HG03571 (cell line): ENCODE results near the gene CACNA1B.
A peak's percentile ranks its signal among the peaks of the same experiment; 100 is the strongest.
"Not testable (repeated sequence)": the region's sequence is repeated elsewhere in the genome, so short reads cannot be mapped to it uniquely, and the experiment has no call there.

Experiments
- ATAC-seq: cut with Tn5 transposase; IDR thresholded peaks from one replicate; pipeline ENCODE4 v1.9.1; 2021; ENCODE audit not compliant: unreplicated experiment

The CACNA1B gene

GRCh38 chr9:138122676-138123075, 245.1 kb downstream of the CACNA1B start:
- no peak for ATAC-seq

- ATAC-seq, result no peak
Measured at GRCh38 chr9:138123086-138123485, 245.5 kb downstream of the CACNA1B start.

GRCh38 chr9:138126090-138126857, 248.7 kb downstream of the CACNA1B start:
- peak; percentile 57 for ATAC-seq

- ATAC-seq, result not testable (repeated sequence)
Measured at GRCh38 chr9:138126858-138127584, 249.4 kb downstream of the CACNA1B start.

GRCh38 chr9:138128027-138128426, 250.4 kb downstream of the CACNA1B start:
- ATAC-seq, result not testable (repeated sequence)

GRCh38 chr9:138129318-138129717, 251.7 kb downstream of the CACNA1B start:
- ATAC-seq, result not testable (repeated sequence)

GRCh38 chr9:138132946-138133705, 255.5 kb downstream of the CACNA1B start:
- ATAC-seq, result not testable (repeated sequence)

- not testable (repeated sequence) for ATAC-seq
Measured at GRCh38 chr9:138134581-138134980, 257.0 kb downstream of the CACNA1B start.

- ATAC-seq, result not testable (repeated sequence)
Measured at GRCh38 chr9:138139096-138139495, 261.5 kb downstream of the CACNA1B start.

GRCh38 chr9:138140980-138141379, 263.4 kb downstream of the CACNA1B start:
- not testable (repeated sequence) for ATAC-seq

- not testable (repeated sequence) for ATAC-seq
Measured at GRCh38 chr9:138142528-138143244, 265.1 kb downstream of the CACNA1B start.

GRCh38 chr9:138143491-138143890, 265.9 kb downstream of the CACNA1B start:
- not testable (repeated sequence) for ATAC-seq

GRCh38 chr9:138147556-138147955, 270.0 kb downstream of the CACNA1B start:
- ATAC-seq, result not testable (repeated sequence)

GRCh38 chr9:138149672-138150656, 272.4 kb downstream of the CACNA1B start:
- ATAC-seq, result not testable (repeated sequence)

GRCh38 chr9:138155788-138156187, 278.2 kb downstream of the CACNA1B start:
- not testable (repeated sequence) for ATAC-seq

GRCh38 chr9:138166793-138167192, 289.2 kb downstream of the CACNA1B start:
- ATAC-seq, result not testable (repeated sequence)
